Esophagus muscularis mucosa (tissue), 4 donors: ENCODE results near the gene KANSL3. TPM values are rescaled to one million over a fixed set of nuclear protein-coding genes. Genes with fewer than 3 reads are reported as not detected.

Experiments used
- DNase-seq: peaks from one replicate; pipeline ENCODE4 v3.0.0-alpha.2; 2017; ENCODE audit errors: extremely low spot score
- H3K27ac ChIP-seq, 4 donors: fragments of 200-600 bp; sonication (generic); replicated peaks in 1 of 4; 1 replicate in 3 of 4; 2 replicates in 1 of 4; pipeline ENCODE4 v1.5.1; 2016 to 2019; ENCODE audit warnings: mild to moderate bottlenecking in 1 of 4
- H3K27me3 ChIP-seq, 4 donors: fragments of 200-600 bp; sonication (generic); one replicate each; pipeline versions ENCODE4 v1.5.1 to v1.6.0; 2016 to 2019
- H3K36me3 ChIP-seq, 4 donors: fragments of 200-600 bp; sonication (generic); one replicate each; pipeline ENCODE4 v1.5.1; 2016 to 2019
- H3K4me1 ChIP-seq, 4 donors: fragments of 200-600 bp; sonication (generic); one replicate each; pipeline ENCODE4 v1.5.1; 2016 to 2019
- H3K4me3 ChIP-seq, 4 donors: fragments of 200-600 bp; sonication (generic); 1 replicate in 2 of 4; 2 replicates in 2 of 4; pipeline ENCODE4 v1.5.1; 2016 to 2019; ENCODE audit warnings: mild to moderate bottlenecking in 4 of 4, moderate library complexity in 1 of 4
- H3K9me3 ChIP-seq, 4 donors: fragments of 200-600 bp; sonication (generic); 1 replicate in 3 of 4; 2 replicates in 1 of 4; pipeline ENCODE4 v1.5.1; 2016 to 2019
- CTCF ChIP-seq, 3 experiments: fragments of 200-600 bp in 2 of 3; fragments of 450-650 bp in 1 of 3; sonication (generic) in 2 of 3; IDR thresholded peaks; one replicate each; pipeline ENCODE4 v1.5.1; 2017 to 2019; ENCODE audit warnings: antibody characterized with exemption in 3 of 3, mild to moderate bottlenecking in 2 of 3, moderate library complexity in 1 of 3
- EP300 ChIP-seq: sonication (generic); formaldehyde crosslinking; IDR thresholded peaks from one replicate; pipeline ENCODE4 v1.6.1; 2017; ENCODE audit warnings: antibody characterized with exemption
- POLR2A ChIP-seq: fragments of 450-650 bp; IDR thresholded peaks from one replicate; pipeline ENCODE4 v1.6.1; 2017; ENCODE audit warnings: antibody characterized with exemption, moderate library complexity, mild to moderate bottlenecking, low read depth
- POLR2AphosphoS5 ChIP-seq, 2 donors: sonication (generic); formaldehyde crosslinking; IDR thresholded peaks; one replicate each; pipeline ENCODE4 v1.6.1; 2017; ENCODE audit warnings: antibody characterized with exemption in 2 of 2
- WGBS: methylation state at CpG from one replicate; pipeline ENCODE4 v1.1.5; 2018; 5-methylcytosine and 5-hydroxymethylcytosine counted together
- intact Hi-C: fragments of 100-400 bp; cut with DNase I; formaldehyde crosslinking; loops from one replicate; pipeline ENCODE4 v1.15.1; 2023
- total RNA-seq, 4 donors: library from RNA; depleted of rRNA; stranded (reverse); fragments of >200 nt; gene quantifications; one replicate each; pipeline versions ENCODE4 v1.1.0 to v1.2.1, GENCODE V29; 2016

Gene KANSL3
- total RNA-seq, 4 donors from 2014 or later, result 54.2 to 63.1 (median 59.5) TPM

DNA sequence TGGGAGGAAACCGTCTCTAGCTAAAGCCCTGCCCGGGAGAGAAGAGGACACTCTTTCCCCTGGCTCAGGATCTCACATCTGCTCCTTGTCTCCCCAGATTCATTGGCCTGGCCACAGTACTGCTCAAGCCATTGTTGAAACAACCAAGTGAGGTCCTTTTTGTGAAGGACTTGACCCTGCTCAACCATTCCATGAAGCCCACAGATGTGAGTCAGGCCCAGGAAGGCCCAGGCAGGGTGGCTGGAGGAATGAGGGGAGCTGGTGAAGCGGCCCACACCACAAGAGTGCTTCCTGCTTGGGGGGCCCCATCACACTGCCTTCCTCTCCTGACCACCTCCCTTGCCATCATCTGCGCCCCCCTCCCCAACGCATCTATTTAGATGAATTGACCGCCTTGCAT is 9.6 kb upstream of the KANSL3 start:
- no peak for DNase-seq
- 96% methylated on average over 5 of the region's 6 CpGs for WGBS
- intact Hi-C loops, result no loop called here

GRCh38 chr2:96642564-96643360 is 4.7 kb upstream of the KANSL3 start, which contains the start of gene FER1L5:
TSS of gene FER1L5 (plus strand) at chr2:96642764. CDS start at chr2:96642837, 73 bp downstream.
- whole genome bisulfite sequencing, result 40% methylated on average over 10 of the region's 10 CpGs
- intact Hi-C loops, result no loop called here
- no peaks in the 10 kb centered on the region for H3K9me3 ChIP-seq
- peak within 1 kb of the TSS in 1 of 4 donors; percentile 54 for H3K27ac ChIP-seq
- H3K4me1 ChIP-seq, result peaks cover 5 to 6% (median 5%) of the 10 kb centered on the region in 4 donors
- TF ChIP-seq CTCF (IDR thresholded peaks at IDR 0.05) (no peak), POLR2A (no peak), POLR2AphosphoS5 (IDR thresholded peaks at IDR 0.05) (no peak), EP300 (no peak)
- no peaks in the 10 kb centered on the region for H3K36me3 ChIP-seq
- peak within 1 kb of the TSS; percentile 11 to 34 (median 26) for H3K4me3 ChIP-seq
- no peaks in the 10 kb centered on the region for H3K27me3 ChIP-seq
- DNase-seq, result no peak

More for the DNA sequence above, 9.6 kb upstream of the KANSL3 start:
- Histone ChIP-seq H3K36me3 (no peaks in the 10 kb centered on the region), H3K4me3 (no peak overlapping the region), H3K27ac (no peak overlapping the region), H3K27me3 (no peaks in the 10 kb centered on the region), H3K9me3 (no peaks in the 10 kb centered on the region), H3K4me1 (no peaks in the 10 kb centered on the region)
- TF ChIP-seq EP300 (no peak), POLR2AphosphoS5 (IDR thresholded peaks at IDR 0.05) (no peak), POLR2A (no peak), CTCF (IDR thresholded peaks at IDR 0.05) (no peak)

DNA sequence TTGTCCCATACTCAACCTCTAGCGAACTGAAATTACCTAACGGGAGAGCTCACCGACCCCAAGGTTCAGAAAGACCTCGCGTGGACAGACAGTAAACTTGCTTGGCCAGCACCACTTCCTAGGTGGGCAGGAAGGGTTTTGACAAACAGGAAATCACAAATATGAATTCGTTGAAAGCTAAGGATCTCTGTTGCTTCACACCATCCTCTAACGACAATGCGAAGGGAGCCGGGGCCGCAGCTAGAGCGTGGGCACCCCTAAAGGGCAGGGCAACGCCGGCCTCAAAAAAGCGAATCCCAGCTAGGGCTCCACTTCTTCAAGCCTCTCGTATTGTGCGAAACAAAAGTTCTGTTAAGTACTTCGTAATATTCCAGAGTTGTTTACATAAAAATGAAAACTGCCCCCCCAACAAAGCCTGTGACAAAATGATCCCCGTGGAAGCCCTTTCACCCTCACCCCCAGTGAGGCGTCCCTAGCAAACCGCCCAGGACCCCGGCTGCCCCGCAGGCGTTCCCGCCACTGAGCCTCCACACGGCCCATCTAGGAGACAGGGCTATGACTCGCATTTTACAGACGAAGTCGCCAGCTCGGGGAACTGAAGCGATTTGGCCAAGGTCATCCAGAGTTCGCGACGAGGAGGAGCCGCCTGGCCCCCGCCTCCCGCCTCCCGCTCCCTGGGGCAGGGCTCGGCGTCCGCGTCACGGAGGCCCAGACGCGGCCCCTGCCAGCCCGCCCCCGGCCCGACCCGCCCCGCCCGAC is 548 bp downstream of the KANSL3 start:
- Histone ChIP-seq H3K4me3 (peak overlapping the region; percentile 64 to 83 (median 71)), H3K27me3 (no peaks in the 10 kb centered on the region), H3K9me3 (no peaks in the 10 kb centered on the region), H3K36me3 (peaks cover 3 to 17% (median 14%) of the 10 kb centered on the region in 4 donors), H3K27ac (peak overlapping the region; percentile 91 to 97 (median 94)), H3K4me1 (peaks cover 27 to 55% (median 48%) of the 10 kb centered on the region in 4 donors)
- DNase-seq, result peak; percentile 95
- TF ChIP-seq EP300 (no peak), CTCF (IDR thresholded peaks at IDR 0.05) (no peak), POLR2A (no peak), POLR2AphosphoS5 (IDR thresholded peaks at IDR 0.05) (no peak)
- intact Hi-C loops, result loop anchor here (5.0 to 10.0 kb wide), 3 partner anchors 100 to 177 kb away; partner anchors contain the start of genes CNNM3 and CNNM4
- WGBS, result 0% methylated on average over 34 of the region's 50 CpGs

DNA sequence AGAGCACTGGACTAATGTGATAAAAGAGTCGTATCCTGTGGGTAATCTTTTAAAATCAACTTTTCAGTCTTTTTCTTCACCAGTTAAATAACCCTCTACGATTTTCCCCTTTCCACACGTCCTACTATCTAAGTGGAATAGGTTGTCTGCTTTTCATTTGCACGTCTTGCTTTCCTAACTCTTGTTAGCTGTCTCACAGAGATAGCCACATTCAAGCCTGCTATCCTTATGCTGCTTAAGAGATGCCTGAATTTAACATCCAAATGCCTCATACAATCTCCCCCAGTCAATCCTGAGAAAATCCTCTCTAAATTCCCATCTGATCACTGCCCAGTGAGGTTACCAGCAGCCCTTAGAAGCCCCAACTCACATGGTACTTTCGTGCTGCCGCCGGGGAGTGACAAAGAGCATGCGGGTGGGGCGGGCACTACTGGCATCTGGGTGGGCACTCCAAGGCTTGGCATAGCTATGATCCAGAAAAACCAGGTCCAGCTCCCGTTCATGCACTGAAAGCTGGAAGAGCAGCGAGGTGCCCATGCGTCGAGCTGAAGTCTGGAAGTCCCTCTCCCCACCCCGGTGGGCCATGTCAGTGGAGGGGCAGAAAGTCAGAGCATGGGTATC is 1.5 kb downstream of the KANSL3 start:
- H3K27ac ChIP-seq, result peak overlapping the region; percentile 91 to 97 (median 94)
- intact Hi-C loops, result loop anchor here (5.0 to 10.0 kb wide), 3 partner anchors 101 to 178 kb away; partner anchors contain the start of genes CNNM3 and CNNM4
- H3K27me3 ChIP-seq, result no peaks in the 10 kb centered on the region
- no peaks in the 10 kb centered on the region for H3K9me3 ChIP-seq
- 31% methylated on average over 13 of the region's 14 CpGs for WGBS
- peaks cover 3 to 24% (median 14%) of the 10 kb centered on the region in 4 donors for H3K36me3 ChIP-seq
- H3K4me3 ChIP-seq, result peak overlapping the region; percentile 64 to 83 (median 71)
- peaks cover 34 to 64% (median 57%) of the 10 kb centered on the region in 4 donors for H3K4me1 ChIP-seq
- DNase-seq, result no peak
- TF ChIP-seq CTCF (IDR thresholded peaks at IDR 0.05), result no peak
- no peak for TF ChIP-seq POLR2AphosphoS5 (IDR thresholded peaks at IDR 0.05)
- TF ChIP-seq EP300, result no peak
- no peak for TF ChIP-seq POLR2A
